GM19324 (cell line): Measurements from ENCODE around the gene RAMP1.

Experiments
- ATAC-seq: cut with Tn5 transposase; IDR thresholded peaks from one replicate; pipeline ENCODE4 v1.9.1; 2021; ENCODE audit warnings: mild to moderate bottlenecking, moderate library complexity; ENCODE audit not compliant: unreplicated experiment, low FRiP score

Gene RAMP1

DNA sequence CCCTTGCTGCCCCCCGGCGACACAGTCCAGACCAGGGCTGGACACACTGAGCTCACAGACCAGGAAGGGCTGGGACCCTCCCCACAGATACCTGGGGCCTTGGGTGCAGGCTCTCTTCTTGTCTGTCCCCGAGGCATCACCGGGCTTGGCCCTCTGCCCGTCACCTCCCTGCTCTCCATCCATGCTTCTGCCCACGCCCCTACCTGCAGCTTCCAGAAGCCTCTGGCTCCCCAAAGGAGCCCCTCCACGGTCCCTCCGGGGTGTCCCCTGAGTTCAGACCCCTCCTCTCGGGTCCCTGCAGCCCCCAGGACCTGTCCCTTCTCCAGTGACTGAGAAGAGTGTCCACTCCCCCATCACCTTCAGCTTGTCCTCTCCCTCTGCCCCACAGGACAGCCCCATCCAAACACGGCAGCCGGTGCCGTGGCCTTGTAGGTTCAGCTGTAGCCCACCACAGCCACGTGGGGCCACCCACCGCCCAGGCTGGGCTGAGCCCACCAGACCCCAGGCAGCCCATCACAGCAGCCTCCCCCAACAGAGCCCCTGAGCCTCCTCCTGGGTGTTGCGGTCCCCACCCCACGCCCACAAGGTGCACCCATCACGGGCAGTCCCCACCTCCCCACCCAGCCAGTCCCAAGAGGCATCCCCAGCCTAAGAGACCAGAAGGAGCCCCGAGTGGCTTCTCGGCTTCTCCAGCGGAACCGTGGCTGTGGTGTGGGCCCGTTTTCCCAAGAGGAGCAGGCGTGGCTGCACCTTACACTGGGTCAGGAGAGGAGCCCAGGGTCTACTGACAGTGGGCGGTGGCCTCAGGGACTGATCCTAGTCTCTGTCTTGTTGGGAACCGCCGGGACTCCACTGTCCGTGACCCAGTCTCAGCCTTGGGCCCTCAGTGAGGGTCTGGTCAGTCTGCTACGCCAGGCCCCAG, 53.1 kb downstream of the RAMP1 start:
- no peak for ATAC-seq

- no peak for ATAC-seq
Observed at GRCh38 chr2:237913193-237913917, 53.9 kb downstream of the RAMP1 start.

- ATAC-seq = no peak
Observed at GRCh38 chr2:237915576-237915975, 56.2 kb downstream of the RAMP1 start.

GRCh38 chr2:237916296-237916695, 56.9 kb downstream of the RAMP1 start:
- ATAC-seq = no peak

- no peak for ATAC-seq
Observed at GRCh38 chr2:237917696-237918374, 58.4 kb downstream of the RAMP1 start.

DNA sequence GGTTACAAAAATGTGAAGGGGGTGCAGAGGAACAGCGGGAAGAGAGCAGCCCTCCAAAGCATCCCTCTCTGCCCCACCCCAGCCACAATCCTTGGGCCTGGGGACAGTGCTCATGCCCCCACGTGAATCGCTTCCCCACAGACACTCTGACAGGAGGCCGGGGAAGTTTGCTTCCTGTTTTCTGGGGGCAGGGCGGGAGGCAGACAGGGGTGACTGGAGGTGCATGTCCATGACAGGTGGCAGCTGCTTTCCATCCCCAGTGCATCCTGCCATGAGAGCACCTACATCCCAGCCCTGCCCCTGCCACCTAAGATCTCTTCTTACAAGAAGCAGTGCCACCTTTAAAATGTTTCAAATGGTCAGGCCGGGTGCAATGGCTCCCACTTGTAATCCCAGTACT, 60.2 kb downstream of the RAMP1 start:
- no peak for ATAC-seq

- ATAC-seq = no peak
Observed at GRCh38 chr2:237920673-237921072, 61.2 kb downstream of the RAMP1 start.

- ATAC-seq = no peak
Observed at GRCh38 chr2:237921967-237922492, 62.6 kb downstream of the RAMP1 start.

DNA sequence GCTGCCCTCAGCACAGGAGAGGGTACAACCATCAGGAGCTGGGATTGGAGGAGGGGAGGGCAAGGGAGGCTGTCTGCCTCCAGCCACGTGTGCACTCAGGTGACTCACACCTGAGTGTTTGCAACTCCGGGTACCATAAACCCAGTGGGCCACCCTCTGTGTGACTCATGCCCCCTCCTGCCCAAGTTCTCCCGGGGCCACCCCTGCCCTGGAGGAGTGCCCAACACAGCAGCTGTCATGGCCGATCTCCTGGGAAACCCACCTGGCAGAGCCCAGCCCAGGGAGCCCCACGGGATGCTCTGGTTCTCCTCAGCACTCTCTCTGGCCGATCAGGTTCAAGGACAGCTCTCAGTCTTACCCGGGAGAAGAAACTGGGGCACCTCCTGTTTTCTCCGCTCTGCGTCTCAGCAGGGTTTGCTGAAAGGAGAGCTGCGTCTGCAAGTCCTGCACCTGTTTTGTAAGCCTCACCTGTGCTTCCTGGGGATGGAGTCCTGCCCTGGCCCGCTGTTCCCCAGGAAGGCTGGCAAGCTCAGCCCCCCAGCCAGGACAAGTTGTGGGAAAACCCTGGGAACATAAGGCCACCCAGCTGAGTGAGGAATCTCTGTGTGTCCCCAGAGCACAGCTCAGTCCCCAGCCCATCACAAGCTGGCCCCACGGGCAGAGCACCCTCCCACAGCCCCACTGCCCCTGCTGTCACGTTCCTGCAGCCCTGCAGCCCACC, 63.4 kb downstream of the RAMP1 start:
- ATAC-seq = no peak

DNA sequence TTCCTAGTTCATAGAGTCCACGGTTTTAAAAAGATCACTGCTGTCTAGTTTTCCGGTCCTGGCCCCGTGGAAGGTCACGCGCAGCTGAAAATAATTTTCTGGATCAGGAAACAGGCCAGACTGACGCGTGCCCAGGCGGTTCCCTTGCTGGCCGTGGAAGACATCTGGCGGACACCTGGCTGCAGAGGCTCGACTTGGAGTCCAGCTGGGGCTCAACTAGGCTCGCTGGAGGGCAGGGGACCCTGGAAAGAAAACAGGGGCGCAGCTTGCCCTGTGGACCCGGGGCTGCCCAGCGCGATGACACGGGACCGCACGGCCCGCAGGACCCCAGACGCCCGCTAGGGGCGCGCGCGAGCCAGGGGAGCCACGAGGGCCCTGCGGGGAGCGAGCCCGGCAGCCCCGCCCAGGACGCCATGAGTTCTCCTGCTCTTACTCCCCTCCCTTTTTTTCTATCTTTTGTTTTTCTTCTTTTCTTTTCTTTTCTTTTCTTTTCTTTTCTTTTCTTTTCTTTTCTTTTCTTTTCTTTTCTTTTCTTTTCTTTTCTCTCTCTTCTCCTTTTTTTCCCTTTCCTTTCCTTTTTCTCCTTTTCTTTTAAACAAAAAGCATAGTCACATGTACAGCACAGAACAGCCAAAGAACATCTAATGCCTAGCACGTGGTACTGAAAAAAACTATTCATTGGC, 64.2 kb downstream of the RAMP1 start:
- no peak for ATAC-seq

- no peak for ATAC-seq
Observed at GRCh38 chr2:237924164-237924534, 64.7 kb downstream of the RAMP1 start.

DNA sequence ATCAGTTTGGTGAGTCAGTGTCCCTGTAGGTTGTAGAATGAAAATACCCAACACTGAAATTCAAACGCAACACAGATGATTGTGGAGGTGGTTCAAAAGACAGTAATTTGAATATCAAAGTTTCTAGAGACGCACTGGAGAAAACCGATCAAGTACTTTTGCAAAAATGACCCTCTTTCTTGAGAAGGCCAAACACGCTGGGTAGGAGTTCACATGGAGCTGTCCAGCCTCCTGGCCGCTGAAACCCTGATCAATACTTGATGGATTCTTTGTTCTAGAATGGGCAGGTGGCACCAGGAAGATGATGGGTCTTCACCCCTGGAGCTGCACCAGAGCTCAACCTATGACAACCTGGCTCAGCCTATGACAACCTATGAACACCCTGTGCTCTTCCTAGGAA, 67.7 kb downstream of the RAMP1 start:
- no peak for ATAC-seq

GRCh38 chr2:237927986-237928385, 68.6 kb downstream of the RAMP1 start:
- ATAC-seq = no peak

DNA sequence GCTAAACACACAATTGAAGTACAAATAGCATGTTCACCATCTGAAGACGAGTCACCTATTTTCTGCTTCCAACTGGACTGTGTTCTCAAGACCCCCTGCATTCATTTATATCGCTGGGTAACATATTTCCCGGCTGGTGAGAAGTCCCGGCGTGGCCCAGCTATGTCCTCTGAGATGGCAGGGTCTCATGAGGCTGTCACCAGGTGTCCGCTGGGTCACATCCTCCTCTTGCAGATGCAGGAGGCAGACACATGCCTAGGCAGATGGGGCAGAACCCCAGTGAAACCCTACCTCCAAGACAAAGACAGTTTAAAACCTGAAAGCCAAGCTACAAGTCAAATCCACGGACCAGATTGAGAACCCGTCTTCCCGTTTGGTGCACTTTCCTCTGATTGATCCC, 70.6 kb downstream of the RAMP1 start:
- ATAC-seq = no peak

DNA sequence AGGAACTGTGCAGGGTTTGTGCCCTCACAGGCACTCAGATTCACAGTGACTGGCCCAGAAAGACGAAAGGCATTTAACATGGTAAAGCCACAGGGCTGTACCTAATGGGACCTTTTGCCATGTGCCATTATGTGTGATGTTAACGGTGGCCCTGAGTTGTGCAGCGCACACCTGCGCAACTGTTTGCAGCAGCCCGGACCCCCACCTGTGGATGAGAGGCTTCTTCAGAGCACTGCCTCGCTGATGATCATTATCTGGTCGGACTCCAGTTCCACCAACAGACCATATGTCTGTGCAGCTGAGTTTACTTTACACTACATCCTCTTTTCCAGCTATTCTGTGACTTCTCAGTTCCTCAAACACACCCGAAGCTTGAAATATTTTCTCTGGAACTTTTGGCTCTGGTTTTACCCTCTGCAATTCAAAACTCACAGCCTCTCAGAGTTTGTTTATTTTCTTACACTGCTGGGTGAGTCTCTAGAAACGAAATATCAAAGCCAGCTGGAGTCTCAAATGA, 71.8 kb downstream of the RAMP1 start:
- no peak for ATAC-seq

GRCh38 chr2:237932731-237933131, 73.3 kb downstream of the RAMP1 start:
- no peak for ATAC-seq

GRCh38 chr2:237934186-237934585, 74.8 kb downstream of the RAMP1 start:
- ATAC-seq = no peak

GRCh38 chr2:237935740-237936452, 76.5 kb downstream of the RAMP1 start:
- ATAC-seq = no peak

DNA sequence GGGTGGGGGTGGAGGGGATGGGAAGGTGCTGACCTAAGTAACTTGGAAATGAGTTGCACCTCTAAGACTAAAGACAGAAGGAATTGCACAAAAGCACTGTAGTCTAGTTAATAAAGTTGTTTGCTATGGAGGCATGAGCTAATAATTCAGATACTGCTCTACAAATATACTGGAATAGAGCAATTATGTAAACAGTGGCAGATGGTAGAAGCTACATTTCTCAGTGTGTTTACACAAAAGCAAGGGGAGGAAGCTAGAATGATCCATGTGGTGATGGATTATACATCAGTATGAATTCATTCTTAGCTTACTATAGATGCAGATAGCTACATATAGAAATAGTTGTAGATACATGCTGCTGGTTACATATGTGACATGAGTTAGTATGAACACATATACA, 79.8 kb downstream of the RAMP1 start:
- no peak for ATAC-seq
